Sciatic nerve (tissue), 1 donor: ENCODE measurements around the gene NOP58. TPM values are rescaled to one million over a fixed set of nuclear protein-coding genes. Genes with fewer than 3 reads are reported as not detected.

ENCODE experiments used
- total RNA-seq: library from RNA; stranded (reverse); fragmentation: NEBNext Ultra II Directional; extraction: Animal tissue kit (Norgen Biotek cat#: 25700); gene quantifications from one replicate; pipeline ENCODE4 v1.2.1, GENCODE V29; 2021
- donor health status: DM: no; HTN: no; CAD: no.

Gene NOP58
- total RNA-seq, 1 donor from 2014 or later: 66.0 TPM

Other genes with a start within 250 kb of the NOP58 start
- gene FZD7, start 231.9 kb upstream of the NOP58 start, total RNA-seq: 13.0 TPM
- gene KIAA2012, start 192.5 kb upstream of the NOP58 start, total RNA-seq: not detected
- 68.9 TPM for gene SUMO1, start 27.2 kb upstream of the NOP58 start, total RNA-seq
- gene BMPR2, start 110.6 kb downstream of the NOP58 start, total RNA-seq: 82.7 TPM